GM18498 (cell line): ENCODE data around the gene PRUNE2.

ENCODE experiments used
- ATAC-seq: cut with Tn5 transposase; IDR thresholded peaks from one replicate; pipeline ENCODE4 v1.9.1; 2021; ENCODE audit warnings: mild to moderate bottlenecking, moderate library complexity; ENCODE audit not compliant: unreplicated experiment

Gene PRUNE2

DNA sequence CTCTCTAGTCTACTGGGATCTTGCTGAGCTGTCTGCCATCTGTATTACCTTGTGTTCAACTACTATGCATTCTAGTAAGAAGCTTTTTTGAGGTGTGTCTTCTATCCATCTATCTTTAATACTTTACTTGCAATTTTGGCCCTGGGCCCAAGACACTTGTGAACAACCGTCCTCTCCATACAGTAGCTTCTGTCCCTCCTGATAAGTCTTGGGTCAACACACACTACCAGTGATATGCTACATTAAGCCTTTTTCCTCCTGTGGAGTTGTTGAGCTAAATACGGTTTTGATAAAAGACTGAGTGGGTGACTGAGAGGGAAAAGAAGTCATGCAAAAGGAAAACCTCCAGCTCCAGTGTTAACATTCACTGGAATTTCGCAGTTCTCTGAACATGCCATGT is 275.0 kb downstream of the PRUNE2 start:
- ATAC-seq: no peak

DNA sequence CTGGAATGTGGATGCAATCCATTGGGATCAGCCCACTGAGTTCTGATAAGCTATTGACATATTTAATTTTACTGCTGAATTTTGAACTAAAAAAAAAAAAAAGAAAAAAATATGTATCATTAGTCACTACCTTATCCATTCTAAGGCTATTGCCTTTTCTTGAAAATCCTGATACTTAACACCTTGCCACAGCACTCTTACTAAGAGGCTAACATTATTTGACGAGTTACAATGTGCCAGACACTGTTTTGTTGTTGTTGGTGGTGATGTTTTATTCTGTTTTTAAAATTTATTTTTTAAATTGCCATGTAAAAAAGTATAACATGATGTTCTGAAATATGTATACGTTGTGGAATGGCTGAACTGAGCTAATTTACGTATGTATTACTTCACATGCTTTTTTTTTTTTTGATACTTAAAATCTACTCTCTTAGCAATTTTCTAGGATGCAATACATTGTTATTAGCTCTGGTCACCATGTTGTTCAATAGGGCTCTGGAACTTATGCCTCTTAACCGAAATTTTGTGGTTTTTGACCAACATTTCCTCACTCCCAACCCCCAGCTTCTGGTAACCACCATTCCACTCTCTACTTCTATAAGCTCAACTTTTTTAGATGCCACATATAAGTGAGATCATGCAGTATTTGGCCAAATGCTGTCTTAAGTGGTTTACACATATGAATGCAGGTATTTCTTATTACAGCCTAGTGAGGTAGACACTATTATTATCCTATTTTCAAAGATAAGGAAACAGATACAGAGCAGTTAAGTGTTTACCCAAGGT is 276.5 kb downstream of the PRUNE2 start:
- no peak for ATAC-seq

DNA sequence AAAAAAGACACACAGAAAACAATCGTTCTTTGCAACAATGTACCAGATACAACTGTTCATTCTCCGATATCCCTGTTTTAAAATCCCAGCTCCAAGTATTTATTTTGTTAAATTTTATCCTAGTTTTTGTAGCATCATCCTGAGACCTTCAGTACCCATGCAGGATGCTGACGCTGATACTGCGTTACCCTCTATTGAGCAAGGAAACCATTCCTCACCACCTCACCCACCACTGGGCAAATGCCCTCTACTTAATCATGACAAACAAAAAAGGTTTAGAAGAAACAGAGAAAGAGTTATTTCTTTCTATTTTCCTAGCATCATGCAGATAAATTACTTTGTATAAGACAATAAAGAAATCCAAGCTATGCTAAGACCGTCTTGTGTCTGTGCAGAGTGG is 277.8 kb downstream of the PRUNE2 start:
- ATAC-seq: no peak

DNA sequence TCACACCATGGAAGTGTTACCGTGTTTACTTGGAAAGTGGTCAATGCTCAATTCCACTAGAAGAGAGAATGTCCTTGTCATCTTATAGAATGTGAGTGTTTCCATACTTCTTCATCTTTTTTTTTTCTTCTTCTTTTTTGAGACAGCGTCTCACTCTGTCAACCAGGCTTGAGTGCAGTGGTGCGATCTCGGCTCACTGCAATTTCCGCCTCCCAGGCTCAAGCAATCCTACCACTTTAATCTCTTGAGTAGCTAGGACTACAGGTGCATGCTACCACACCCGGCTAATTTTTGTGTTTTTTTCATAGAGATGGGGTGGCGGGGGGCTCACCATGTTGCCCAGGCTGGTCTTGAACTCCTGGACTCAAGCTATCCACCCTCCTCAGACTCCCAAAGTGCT is 278.9 kb downstream of the PRUNE2 start:
- ATAC-seq: no peak

DNA sequence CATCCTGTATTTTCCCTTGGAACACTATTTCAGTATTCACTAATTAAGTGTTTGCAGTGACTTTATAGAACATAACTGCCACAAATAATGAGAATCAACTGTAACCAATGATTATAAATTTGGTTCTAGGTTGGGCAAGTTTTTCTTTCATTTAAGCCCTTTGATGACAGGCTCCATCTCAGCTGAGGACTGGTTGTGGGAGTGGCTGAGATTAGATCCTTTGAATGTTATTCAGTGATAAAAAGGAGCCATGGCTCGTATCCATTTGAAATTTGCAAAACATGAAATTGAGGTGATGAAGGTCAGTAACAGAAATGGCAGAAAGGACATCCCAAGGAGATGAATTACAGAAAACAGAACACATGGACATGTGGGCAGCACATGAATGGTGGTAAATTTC is 279.8 kb downstream of the PRUNE2 start:
- no peak for ATAC-seq

GRCh38 chr9:76624391-76625048 is 281.4 kb downstream of the PRUNE2 start:
- peak; percentile 99 for ATAC-seq

DNA sequence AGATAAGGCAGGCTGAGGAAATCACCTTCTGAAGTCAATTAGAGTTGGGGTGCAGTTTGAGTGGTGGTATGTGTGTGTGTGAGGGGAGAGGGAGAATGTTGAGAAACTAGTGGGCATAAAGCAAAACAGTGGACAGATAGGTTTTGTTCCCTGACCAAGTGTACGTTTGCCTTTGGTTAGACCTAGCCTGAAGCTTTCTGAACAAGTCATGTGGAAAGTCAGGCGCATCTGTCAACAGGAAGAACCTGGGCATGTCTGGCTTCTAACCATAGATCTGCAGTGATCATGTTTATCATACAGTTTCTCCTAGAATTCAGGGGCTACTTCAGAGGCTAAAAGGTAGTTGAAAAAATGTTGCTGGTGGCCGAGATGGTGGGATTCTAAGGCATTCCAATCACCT is 284.9 kb downstream of the PRUNE2 start:
- ATAC-seq: no peak

DNA sequence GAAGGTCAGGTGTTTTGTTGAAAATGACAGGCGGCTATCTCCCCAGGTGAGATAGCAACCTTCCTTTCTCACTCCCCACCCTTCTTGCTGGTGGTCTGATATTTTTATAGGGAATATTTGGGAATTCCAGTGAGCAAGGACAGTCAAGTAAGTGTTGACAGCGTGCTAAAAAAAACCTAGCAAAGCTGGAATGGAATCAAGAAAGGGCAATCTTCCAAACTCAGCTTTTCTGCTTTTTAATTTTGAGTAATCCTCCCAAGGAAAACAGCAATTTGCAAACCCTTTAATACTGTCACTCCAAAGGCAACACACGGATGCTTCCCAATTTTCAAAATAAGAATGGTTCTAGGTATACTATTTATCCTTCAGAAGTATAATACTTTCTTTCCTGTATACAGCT is 285.3 kb downstream of the PRUNE2 start:
- ATAC-seq: no peak

- ATAC-seq: no peak
Measured at GRCh38 chr9:76619640-76620039, 286.3 kb downstream of the PRUNE2 start.

DNA sequence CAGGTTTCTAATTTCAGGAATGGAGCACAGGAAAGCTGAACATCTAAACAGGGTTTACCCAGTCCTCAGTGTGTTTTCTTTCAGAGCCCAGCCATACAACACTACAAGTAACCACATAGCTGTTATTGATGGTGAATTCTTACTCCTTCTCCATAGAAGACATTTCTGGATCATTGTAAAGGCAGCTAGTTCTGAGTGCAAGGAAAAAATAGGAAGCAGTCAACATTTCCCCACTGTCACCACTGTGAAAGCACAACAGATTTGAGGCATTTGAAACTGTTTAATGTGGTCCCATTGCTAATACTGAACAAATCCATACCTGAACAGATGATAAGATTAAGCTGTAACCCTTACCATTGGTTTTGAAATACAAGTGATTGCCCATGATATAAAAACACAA is 286.7 kb downstream of the PRUNE2 start:
- no peak for ATAC-seq

- no peak for ATAC-seq
Measured at GRCh38 chr9:76618762-76619161, 287.2 kb downstream of the PRUNE2 start.

GRCh38 chr9:76617497-76618175 is 288.3 kb downstream of the PRUNE2 start:
- no peak for ATAC-seq

DNA sequence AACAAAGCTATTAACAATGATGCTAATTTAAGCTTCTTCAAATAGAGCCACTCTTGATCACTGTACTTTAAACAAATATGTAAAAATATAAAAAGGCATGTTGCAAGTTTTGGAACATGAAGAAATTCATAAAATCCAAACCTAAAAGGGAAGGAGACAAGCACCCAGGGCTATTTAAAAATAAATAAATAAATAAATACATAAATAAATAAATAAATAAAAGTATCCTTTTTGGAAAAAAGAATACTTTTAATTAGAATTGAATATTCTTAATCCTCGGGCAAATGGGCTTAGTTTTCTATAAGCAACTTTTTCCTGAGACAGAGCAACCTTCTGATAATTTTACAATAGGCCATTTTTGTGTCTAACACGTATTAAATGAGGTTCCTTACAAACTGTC is 289.1 kb downstream of the PRUNE2 start:
- no peak for ATAC-seq

DNA sequence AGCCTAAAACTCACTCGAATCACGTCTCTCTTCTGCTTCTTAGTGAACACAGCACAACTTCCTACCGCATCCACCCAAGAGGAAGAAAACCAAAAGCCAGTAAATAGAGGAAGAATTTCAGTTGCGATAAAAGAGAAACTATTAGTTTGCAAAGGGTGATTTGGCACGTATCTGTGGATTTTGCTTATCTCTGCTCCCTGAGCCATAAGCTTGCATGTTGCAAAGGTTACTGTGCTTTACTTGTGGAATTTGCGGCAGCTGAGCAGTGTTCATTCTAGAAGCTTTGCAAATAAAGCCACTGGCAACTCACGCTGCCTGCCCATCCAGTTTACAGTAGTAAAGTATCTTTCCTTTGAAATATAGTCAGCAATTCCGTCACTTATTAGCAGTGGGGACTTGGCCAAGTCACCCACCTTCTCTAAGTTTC is 290.7 kb downstream of the PRUNE2 start:
- no peak for ATAC-seq

DNA sequence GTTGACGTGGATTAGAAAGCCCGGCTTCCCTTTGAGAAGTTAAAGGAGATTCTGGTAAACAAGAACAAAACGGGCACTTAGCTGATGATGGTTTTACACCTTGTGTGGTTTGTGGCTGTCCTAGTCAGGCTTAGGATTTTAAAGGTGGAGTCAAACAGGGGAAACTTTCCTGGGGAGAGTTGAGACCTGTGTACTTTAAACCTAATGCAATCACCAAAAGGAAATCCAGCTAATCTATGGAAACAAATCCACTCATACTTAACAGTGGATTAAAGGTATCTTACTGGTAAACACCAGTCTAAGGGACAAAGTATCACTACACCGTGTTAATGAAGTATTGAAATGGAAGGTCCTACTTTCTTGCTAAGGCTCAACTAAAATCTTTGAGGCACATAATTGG is 291.9 kb downstream of the PRUNE2 start:
- ATAC-seq: no peak

DNA sequence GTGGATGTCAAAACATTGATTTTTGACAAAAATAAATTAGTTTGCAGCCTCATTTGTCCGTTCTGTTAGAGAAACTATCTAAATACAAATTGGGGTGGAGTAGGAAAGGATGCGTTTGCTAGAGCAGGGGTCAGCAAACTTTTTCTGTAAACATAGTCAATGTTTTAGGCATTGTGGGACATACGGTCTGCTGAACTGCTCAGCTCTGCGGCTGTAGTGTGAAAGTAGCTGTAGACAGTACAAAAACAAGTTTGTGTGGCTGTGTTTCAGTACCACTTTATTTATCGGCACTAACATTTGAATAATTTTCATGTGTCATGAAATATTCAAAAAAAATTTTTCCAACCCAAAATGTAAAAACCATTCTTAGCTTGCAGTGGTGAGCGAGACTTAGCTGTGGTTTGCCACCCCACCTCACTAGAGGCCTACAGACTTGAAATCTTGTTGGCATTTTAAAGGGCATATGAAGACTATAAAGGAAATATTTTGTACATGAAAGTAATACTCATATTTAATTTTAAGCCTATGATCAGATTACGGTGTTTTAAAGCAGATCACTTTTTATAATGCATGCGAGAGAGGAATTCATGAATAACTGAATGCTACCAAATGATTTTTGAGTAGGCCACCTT is 292.6 kb downstream of the PRUNE2 start:
- no peak for ATAC-seq

DNA sequence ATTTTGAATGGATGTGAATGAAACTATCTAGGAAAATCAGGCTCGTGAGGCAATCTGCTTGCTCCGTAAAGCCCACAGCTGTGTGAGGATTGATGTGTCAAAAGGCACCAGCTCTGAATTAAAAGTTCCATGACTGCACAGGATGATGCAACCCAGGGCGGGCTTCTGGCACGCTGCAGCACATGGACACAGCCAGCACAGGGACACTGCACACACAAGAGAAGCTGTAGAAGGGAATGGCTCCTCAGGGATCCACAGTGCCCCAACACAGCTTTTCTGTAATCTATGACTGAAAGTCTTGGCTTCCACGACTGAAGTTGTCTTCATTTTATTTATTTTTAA is 295.9 kb downstream of the PRUNE2 start:
- no peak for ATAC-seq

DNA sequence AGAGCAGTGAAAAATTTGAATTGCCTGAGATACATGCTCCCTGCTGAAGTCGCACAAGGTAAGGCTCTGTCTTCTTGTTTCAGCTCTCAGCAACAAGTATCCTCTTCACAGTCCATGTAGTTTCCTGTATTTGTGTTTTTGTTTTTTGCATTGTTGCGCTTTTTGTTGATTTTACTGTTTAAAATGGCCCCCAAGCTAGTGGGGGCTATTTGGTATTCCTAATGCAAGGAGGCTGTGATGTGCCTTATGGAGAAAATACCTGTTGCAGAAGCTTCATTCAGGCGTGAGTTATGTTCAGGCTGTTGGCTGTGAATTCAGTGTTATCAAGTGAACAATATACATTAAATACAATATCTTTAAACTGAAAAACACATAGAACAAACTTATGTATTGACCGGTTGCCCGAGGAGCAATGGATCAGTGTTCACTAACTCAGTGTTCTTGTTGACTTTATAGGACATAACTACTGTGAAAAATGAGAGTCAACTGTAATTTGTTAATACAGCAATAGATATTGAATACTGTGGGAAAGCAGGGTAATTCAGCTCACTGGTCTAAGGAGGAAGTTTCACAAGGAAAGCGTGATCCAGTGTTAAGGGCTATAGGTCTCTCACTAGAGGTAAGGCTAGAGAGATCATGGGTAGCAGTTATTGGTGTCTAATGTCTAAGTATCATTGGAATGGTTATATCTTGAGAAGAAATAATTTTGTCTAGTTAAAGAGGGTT is 296.5 kb downstream of the PRUNE2 start:
- ATAC-seq: no peak

GRCh38 chr9:76608575-76609273 is 297.2 kb downstream of the PRUNE2 start:
- ATAC-seq: no peak

- no peak for ATAC-seq
Measured at GRCh38 chr9:76607730-76608436, 298.0 kb downstream of the PRUNE2 start.
